ENCODE results near the gene SNRPA. TPM values are rescaled to one million over a fixed set of nuclear protein-coding genes. Genes with fewer than 3 reads are reported as not detected.
A peak's percentile ranks its signal among the peaks of the same experiment; 100 is the strongest.

SNRPA gene
- total RNA-seq (2022): 133 and 134 TPM in 2 replicates
- percentile 87 among the genes with signal in this experiment for Bru-seq, nascent RNA
- BruChase-seq, experiment 1, labeled RNA remaining after a 2-hour chase: percentile 77 among the genes with signal in this experiment
- BruChase-seq, experiment 2, labeled RNA remaining after a 6-hour chase: percentile 88 among the genes with signal in this experiment
- long read RNA-seq, transcript SNRPA-201 (6 exons, 1,621 nt): major isoform, 129 of 144 reads
- long read RNA-seq, partial matches to known transcripts: 1 of 144 reads
- long read RNA-seq, other reads (novel, unspliced or antisense): 11 of 144 reads

DNA sequence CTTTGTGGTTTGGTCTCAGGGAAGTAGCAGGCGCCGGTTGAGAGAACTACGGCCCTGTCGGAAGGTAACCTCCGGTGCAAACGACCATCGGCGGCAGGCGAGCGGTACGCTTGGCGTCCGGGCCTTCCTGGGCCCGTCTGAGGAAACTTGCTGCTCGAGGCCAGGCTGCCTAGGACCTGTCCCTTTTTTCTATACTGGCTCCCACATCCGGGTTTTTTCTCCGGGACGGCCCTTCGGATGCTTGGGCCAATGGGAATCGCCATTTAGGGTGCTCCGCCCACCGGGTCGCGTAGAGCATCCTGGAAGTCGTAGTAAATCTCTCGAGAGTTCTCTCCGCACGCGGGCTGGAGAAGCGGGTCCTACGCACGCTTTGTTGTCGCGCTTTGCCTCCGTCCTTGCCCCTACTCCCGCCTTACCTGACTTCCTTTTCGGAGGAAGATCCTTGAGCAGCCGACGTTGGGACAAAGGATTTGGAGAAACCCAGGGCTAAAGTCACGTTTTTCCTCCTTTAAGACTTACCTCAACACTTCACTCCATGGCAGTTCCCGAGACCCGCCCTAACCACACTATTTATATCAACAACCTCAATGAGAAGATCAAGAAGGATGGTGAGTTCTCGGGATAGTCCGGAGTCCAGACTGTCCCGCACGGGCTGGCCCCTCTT lies at the start of gene SNRPA:
TSS of gene SNRPA (plus strand) at position 330 of the 664 bp plus-strand sequence. CDS start at position 536, 206 bp downstream.
- no peaks in the 10 kb centered on the region for H3K27me3 ChIP-seq (replicated peaks; ENCODE audit: control insufficient read depth, insufficient read depth, low read length)
- H3K4me1 ChIP-seq: peaks cover 21% of the 10 kb centered on the region
- peaks cover 25% of the 10 kb centered on the region for H3K4me1 Mint-ChIP-seq (ENCODE audit: low read depth, unreplicated experiment)
- CTCF ChIA-PET: interaction anchor here (0.6 to 1.9 kb wide), 8 partner anchors 26 to 453 kb away, joined by 3 to 8 read pairs (median 4); partner anchors contain the start of gene EGLN2
- H3K36me3 Mint-ChIP-seq (ENCODE audit: insufficient read depth, unreplicated experiment): peaks cover 71% of the 10 kb centered on the region
- H3K9me3 ChIP-seq: no peaks in the 10 kb centered on the region
- peaks cover 2% of the 10 kb centered on the region; the same call in 1 of the 2 replicates for H3K36me3 ChIP-seq (ENCODE audit: control insufficient read depth, insufficient read depth, low read length)
- H3K27ac Mint-ChIP-seq (ENCODE audit: unreplicated experiment): peak within 1 kb of the TSS; percentile 98
- H3K4me3 Mint-ChIP-seq (ENCODE audit: unreplicated experiment): peak within 1 kb of the TSS; percentile 93
- intact Hi-C loops (cut with micrococcal nuclease; ENCODE audit: unreplicated experiment): loop anchor here (1.0 to 10.0 kb wide), 5 partner anchors 27 to 86 kb away; partner anchors contain the start of genes COQ8B, NUMBL and RAB4B
- peak; percentile 98 to 99 for DNase-seq
- no TSS peak for BruUV-seq (replicated peaks)
- POLR2A ChIA-PET: interaction anchor here (0.6 to 3.7 kb wide), 23 partner anchors 10 to 1338 kb away, joined by 3 to 147 read pairs (median 5); partner anchors contain the start of genes BLVRB, COQ8B, EGLN2 and ITPKC
- H3K4me3 ChIP-seq (ENCODE audit: low read depth, low read length): peak within 1 kb of the TSS; percentile 73
- H3K27me3 Mint-ChIP-seq (ENCODE audit: insufficient read depth, unreplicated experiment): no peaks in the 10 kb centered on the region
- no peaks in the 10 kb centered on the region for H3K9me3 Mint-ChIP-seq (ENCODE audit: unreplicated experiment)
- TF ChIP-seq, protein P1, sequence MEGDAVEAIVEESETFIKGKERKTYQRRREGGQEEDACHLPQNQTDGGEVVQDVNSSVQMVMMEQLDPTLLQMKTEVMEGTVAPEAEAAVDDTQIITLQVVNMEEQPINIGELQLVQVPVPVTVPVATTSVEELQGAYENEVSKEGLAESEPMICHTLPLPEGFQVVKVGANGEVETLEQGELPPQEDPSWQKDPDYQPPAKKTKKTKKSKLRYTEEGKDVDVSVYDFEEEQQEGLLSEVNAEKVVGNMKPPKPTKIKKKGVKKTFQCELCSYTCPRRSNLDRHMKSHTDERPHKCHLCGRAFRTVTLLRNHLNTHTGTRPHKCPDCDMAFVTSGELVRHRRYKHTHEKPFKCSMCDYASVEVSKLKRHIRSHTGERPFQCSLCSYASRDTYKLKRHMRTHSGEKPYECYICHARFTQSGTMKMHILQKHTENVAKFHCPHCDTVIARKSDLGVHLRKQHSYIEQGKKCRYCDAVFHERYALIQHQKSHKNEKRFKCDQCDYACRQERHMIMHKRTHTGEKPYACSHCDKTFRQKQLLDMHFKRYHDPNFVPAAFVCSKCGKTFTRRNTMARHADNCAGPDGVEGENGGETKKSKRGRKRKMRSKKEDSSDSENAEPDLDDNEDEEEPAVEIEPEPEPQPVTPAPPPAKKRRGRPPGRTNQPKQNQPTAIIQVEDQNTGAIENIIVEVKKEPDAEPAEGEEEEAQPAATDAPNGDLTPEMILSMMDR (IDR thresholded peaks at IDR 0.05; ENCODE audit: insufficient read depth in 1 of 2, low read depth in 1 of 2, low read length in 1 of 2, severe bottlenecking in 1 of 2, unreplicated experiment in 1 of 2): no peak

DNA sequence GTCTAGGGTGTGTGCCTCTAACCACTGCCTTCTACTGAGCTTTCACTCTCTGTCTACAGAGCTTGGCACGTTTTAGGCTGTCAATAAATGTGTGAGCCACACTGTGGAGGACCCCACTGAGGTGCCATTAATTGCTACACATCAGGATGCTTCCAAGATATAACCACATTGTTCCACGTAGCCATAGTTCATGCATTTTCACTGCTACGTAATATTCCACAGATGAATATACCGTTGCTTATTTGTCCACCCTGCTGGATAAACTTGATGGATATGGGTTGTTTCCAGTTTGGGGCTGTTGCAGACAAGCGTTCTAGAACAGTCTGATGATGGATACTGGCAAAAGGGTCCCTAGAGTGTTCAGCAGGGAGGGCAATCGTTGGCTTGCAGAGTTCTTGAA lies 49.2 kb upstream of the SNRPA start:
- H3K36me3 Mint-ChIP-seq (ENCODE audit: insufficient read depth, unreplicated experiment): peaks cover 30% of the 10 kb centered on the region
- ChIA-PET POLR2A (interaction anchor here (1.1 to 1.2 kb wide), 2 partner anchors 11 to 16 kb away, joined by 3 to 5 read pairs; partner anchors contain the start of genes ITPKC and NUMBL), CTCF (interaction anchor here (0.6 to 1.1 kb wide), 3 partner anchors 11 to 375 kb away, joined by 5 to 7 read pairs (median 5); partner anchors contain the start of gene NUMBL)
- no peaks in the 10 kb centered on the region for H3K4me1 ChIP-seq
- DNase-seq: no peak
- H3K27ac Mint-ChIP-seq (ENCODE audit: unreplicated experiment): no peak overlapping the region
- H3K9me3 ChIP-seq: no peaks in the 10 kb centered on the region
- TF ChIP-seq, protein P1 (IDR thresholded peaks at IDR 0.05; ENCODE audit: insufficient read depth in 1 of 2, low read depth in 1 of 2, low read length in 1 of 2, severe bottlenecking in 1 of 2, unreplicated experiment in 1 of 2): no peak
- H3K27me3 Mint-ChIP-seq (ENCODE audit: insufficient read depth, unreplicated experiment): no peaks in the 10 kb centered on the region
- no peak overlapping the region for H3K4me3 Mint-ChIP-seq (ENCODE audit: unreplicated experiment)
- no TSS peak for BruUV-seq (replicated peaks)
- intact Hi-C loops (cut with micrococcal nuclease; ENCODE audit: unreplicated experiment): no loop called here
- H3K36me3 ChIP-seq (ENCODE audit: control insufficient read depth, insufficient read depth, low read length): peaks cover 7% of the 10 kb centered on the region
- H3K4me1 Mint-ChIP-seq (ENCODE audit: low read depth, unreplicated experiment): no peaks in the 10 kb centered on the region
- H3K27me3 ChIP-seq (replicated peaks; ENCODE audit: control insufficient read depth, insufficient read depth, low read length): no peaks in the 10 kb centered on the region
- H3K4me3 ChIP-seq (ENCODE audit: low read depth, low read length): no peak overlapping the region
- no peaks in the 10 kb centered on the region for H3K9me3 Mint-ChIP-seq (ENCODE audit: unreplicated experiment)

DNA sequence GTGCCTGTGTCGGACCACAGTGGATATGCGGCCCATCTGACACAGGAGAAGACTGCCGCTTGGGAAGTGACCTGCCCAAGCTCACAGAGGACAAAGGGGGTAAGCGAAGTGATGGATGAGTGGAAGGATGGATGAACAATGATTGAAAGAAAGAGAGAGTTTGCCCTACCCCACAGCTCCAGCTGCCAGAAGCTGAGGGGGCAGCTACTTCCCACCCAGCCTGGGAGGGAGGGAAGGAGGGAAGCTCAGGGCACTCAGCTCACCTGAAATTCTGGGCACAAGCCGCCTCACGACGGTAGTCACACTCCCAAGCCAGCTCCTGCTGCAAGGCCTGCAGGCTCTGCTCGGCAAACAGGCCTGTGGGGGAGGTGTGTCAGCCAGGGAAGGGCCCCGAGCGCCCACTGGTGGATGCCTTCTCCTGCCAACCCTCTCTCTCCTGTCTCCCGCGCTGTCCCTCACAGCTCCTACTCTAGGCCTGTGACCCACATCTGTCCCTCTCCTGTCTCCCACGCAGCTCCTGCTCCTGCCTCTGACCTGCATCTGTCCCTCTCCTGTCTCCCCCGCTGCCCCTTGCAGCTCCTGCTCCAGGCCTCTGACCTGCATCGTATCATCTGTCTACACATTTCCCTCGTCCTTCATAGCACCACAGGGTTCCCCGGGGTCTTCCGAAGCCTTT lies 48.5 kb upstream of the SNRPA start:
- DNase-seq: peak in 1 of 2 experiments; percentile 45
- Histone ChIP-seq H3K4me3 (ENCODE audit: low read depth, low read length) (no peak overlapping the region), H3K36me3 (ENCODE audit: control insufficient read depth, insufficient read depth, low read length) (peaks cover 7% of the 10 kb centered on the region), H3K27me3 (replicated peaks; ENCODE audit: control insufficient read depth, insufficient read depth, low read length) (no peaks in the 10 kb centered on the region), H3K4me1 (no peaks in the 10 kb centered on the region), H3K9me3 (no peaks in the 10 kb centered on the region)
- no peaks in the 10 kb centered on the region for H3K27me3 Mint-ChIP-seq (ENCODE audit: insufficient read depth, unreplicated experiment)
- H3K9me3 Mint-ChIP-seq (ENCODE audit: unreplicated experiment): no peaks in the 10 kb centered on the region
- no peak overlapping the region for H3K27ac Mint-ChIP-seq (ENCODE audit: unreplicated experiment)
- BruUV-seq (replicated peaks): no TSS peak
- POLR2A ChIA-PET: interaction anchor here (1.1 to 1.2 kb wide), 2 partner anchors 12 to 15 kb away, joined by 3 to 5 read pairs; partner anchors contain the start of genes ITPKC and NUMBL
- TF ChIP-seq, protein P1 (IDR thresholded peaks at IDR 0.05; ENCODE audit: insufficient read depth in 1 of 2, low read depth in 1 of 2, low read length in 1 of 2, severe bottlenecking in 1 of 2, unreplicated experiment in 1 of 2): peak; percentile 26 to 54
- CTCF ChIA-PET: interaction anchor here (0.6 to 1.1 kb wide), 3 partner anchors 12 to 375 kb away, joined by 5 to 7 read pairs (median 5); partner anchors contain the start of gene NUMBL
- intact Hi-C loops (cut with micrococcal nuclease; ENCODE audit: unreplicated experiment): no loop called here
- peaks cover 30% of the 10 kb centered on the region for H3K36me3 Mint-ChIP-seq (ENCODE audit: insufficient read depth, unreplicated experiment)
- no peak overlapping the region for H3K4me3 Mint-ChIP-seq (ENCODE audit: unreplicated experiment)
- H3K4me1 Mint-ChIP-seq (ENCODE audit: low read depth, unreplicated experiment): no peaks in the 10 kb centered on the region

Data from Caco-2 (cell line).